ENCODE data around the gene NRAP. TPM values are rescaled to one million over a fixed set of nuclear protein-coding genes. Genes with fewer than 3 reads are reported as not detected.

The NRAP gene
- polyA plus RNA-seq, 1 donor from 2014 or later = not detected

GRCh38 chr10:113683300-113683699 lies 19.5 kb upstream of the NRAP start:
- H3K79me2 ChIP-seq (replicated peaks; ENCODE audit: insufficient read depth, low read length) = no peaks in the 10 kb centered on the region
- TF ChIP-seq EP300 (conservative IDR thresholded peaks at IDR 0.05; ENCODE audit: poor library complexity, severe bottlenecking) = no peak
- no peak for TF ChIP-seq POLR2AphosphoS5 (IDR thresholded peaks at IDR 0.05)
- TF ChIP-seq EZH2 (IDR thresholded peaks at IDR 0.05; ENCODE audit: borderline replicate concordance, insufficient read depth, low read length, poor library complexity, severe bottlenecking) = no peak
- no peak for TF ChIP-seq TAF1 (IDR thresholded peaks at IDR 0.05; ENCODE audit: low read depth)
- no peak for TF ChIP-seq SMC3 (conservative IDR thresholded peaks at IDR 0.05; ENCODE audit: poor library complexity)
- TF ChIP-seq MXI1 (conservative IDR thresholded peaks at IDR 0.05; ENCODE audit: poor library complexity, severe bottlenecking) = no peak
- no peak for TF ChIP-seq CTCF (IDR thresholded peaks at IDR 0.05; ENCODE audit: poor library complexity, severe bottlenecking)
- TF ChIP-seq RAD21 (conservative IDR thresholded peaks at IDR 0.05) = no peak
- TF ChIP-seq REST (IDR thresholded peaks at IDR 0.05; ENCODE audit: borderline replicate concordance) = no peak
- no peaks in the 10 kb centered on the region for H3K9me2 ChIP-seq (ENCODE audit: insufficient read depth, low read length)
- H3K9ac ChIP-seq (ENCODE audit: low read length) = no peak overlapping the region
- H4K20me1 ChIP-seq (ENCODE audit: insufficient read depth) = no peaks in the 10 kb centered on the region
- H3K4me3 ChIP-seq (ENCODE audit: low read length) = no peak overlapping the region
- H3K27me3 ChIP-seq (ENCODE audit: insufficient read depth, low read depth, low read length) = peaks cover 20% of the 10 kb centered on the region
- H3K27ac ChIP-seq (ENCODE audit: low read length) = no peak overlapping the region
- no peaks in the 10 kb centered on the region for H3K9me3 ChIP-seq (ENCODE audit: low read length)
- H3K36me3 ChIP-seq (ENCODE audit: insufficient read depth, low read length) = no peaks in the 10 kb centered on the region
- no peak overlapping the region for H3K4me2 ChIP-seq (ENCODE audit: low read length)
- H2AFZ ChIP-seq (ENCODE audit: low read depth, low read length) = no peak overlapping the region
- no peaks in the 10 kb centered on the region for H3F3A ChIP-seq (ENCODE audit: insufficient read depth, low read length, poor library complexity, severe bottlenecking)

GRCh38 chr10:113681533-113682470 lies 18.0 kb upstream of the NRAP start:
- no peak overlapping the region for H2AFZ ChIP-seq (ENCODE audit: low read depth, low read length)
- no peaks in the 10 kb centered on the region for H3K9me3 ChIP-seq (ENCODE audit: low read length)
- H3K36me3 ChIP-seq (ENCODE audit: insufficient read depth, low read length) = no peaks in the 10 kb centered on the region
- H4K20me1 ChIP-seq (ENCODE audit: insufficient read depth) = no peaks in the 10 kb centered on the region
- H3K9me2 ChIP-seq (ENCODE audit: insufficient read depth, low read length) = no peaks in the 10 kb centered on the region
- H3K9ac ChIP-seq (ENCODE audit: low read length) = no peak overlapping the region
- no peak overlapping the region for H3K4me2 ChIP-seq (ENCODE audit: low read length)
- peaks cover 20% of the 10 kb centered on the region for H3K27me3 ChIP-seq (ENCODE audit: insufficient read depth, low read depth, low read length)
- H3K79me2 ChIP-seq (replicated peaks; ENCODE audit: insufficient read depth, low read length) = no peaks in the 10 kb centered on the region
- no peaks in the 10 kb centered on the region for H3F3A ChIP-seq (ENCODE audit: insufficient read depth, low read length, poor library complexity, severe bottlenecking)
- TF ChIP-seq SMC3 (conservative IDR thresholded peaks at IDR 0.05; ENCODE audit: poor library complexity) (no peak), MXI1 (conservative IDR thresholded peaks at IDR 0.05; ENCODE audit: poor library complexity, severe bottlenecking) (no peak), EZH2 (IDR thresholded peaks at IDR 0.05; ENCODE audit: borderline replicate concordance, insufficient read depth, low read length, poor library complexity, severe bottlenecking) (no peak), RAD21 (conservative IDR thresholded peaks at IDR 0.05) (no peak), EP300 (conservative IDR thresholded peaks at IDR 0.05; ENCODE audit: poor library complexity, severe bottlenecking) (no peak), CTCF (IDR thresholded peaks at IDR 0.05; ENCODE audit: poor library complexity, severe bottlenecking) (no peak), POLR2AphosphoS5 (IDR thresholded peaks at IDR 0.05) (no peak), REST (IDR thresholded peaks at IDR 0.05; ENCODE audit: borderline replicate concordance) (no peak), TAF1 (IDR thresholded peaks at IDR 0.05; ENCODE audit: low read depth) (no peak)
- no peak overlapping the region for H3K27ac ChIP-seq (ENCODE audit: low read length)
- no peak overlapping the region for H3K4me3 ChIP-seq (ENCODE audit: low read length)

All from neural cell (in vitro differentiated cells).